GM18511 (cell line): ENCODE data around the gene TNFRSF21.
"Not testable (repeated sequence)": the region's sequence is repeated elsewhere in the genome, so short reads cannot be mapped to it uniquely, and the experiment has no call there.

Experiments used
- ATAC-seq: cut with Tn5 transposase; IDR thresholded peaks from one replicate; pipeline ENCODE4 v1.9.1; 2021; ENCODE audit warnings: mild to moderate bottlenecking, moderate library complexity; ENCODE audit not compliant: unreplicated experiment

The TNFRSF21 gene, protein sequence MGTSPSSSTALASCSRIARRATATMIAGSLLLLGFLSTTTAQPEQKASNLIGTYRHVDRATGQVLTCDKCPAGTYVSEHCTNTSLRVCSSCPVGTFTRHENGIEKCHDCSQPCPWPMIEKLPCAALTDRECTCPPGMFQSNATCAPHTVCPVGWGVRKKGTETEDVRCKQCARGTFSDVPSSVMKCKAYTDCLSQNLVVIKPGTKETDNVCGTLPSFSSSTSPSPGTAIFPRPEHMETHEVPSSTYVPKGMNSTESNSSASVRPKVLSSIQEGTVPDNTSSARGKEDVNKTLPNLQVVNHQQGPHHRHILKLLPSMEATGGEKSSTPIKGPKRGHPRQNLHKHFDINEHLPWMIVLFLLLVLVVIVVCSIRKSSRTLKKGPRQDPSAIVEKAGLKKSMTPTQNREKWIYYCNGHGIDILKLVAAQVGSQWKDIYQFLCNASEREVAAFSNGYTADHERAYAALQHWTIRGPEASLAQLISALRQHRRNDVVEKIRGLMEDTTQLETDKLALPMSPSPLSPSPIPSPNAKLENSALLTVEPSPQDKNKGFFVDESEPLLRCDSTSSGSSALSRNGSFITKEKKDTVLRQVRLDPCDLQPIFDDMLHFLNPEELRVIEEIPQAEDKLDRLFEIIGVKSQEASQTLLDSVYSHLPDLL

DNA sequence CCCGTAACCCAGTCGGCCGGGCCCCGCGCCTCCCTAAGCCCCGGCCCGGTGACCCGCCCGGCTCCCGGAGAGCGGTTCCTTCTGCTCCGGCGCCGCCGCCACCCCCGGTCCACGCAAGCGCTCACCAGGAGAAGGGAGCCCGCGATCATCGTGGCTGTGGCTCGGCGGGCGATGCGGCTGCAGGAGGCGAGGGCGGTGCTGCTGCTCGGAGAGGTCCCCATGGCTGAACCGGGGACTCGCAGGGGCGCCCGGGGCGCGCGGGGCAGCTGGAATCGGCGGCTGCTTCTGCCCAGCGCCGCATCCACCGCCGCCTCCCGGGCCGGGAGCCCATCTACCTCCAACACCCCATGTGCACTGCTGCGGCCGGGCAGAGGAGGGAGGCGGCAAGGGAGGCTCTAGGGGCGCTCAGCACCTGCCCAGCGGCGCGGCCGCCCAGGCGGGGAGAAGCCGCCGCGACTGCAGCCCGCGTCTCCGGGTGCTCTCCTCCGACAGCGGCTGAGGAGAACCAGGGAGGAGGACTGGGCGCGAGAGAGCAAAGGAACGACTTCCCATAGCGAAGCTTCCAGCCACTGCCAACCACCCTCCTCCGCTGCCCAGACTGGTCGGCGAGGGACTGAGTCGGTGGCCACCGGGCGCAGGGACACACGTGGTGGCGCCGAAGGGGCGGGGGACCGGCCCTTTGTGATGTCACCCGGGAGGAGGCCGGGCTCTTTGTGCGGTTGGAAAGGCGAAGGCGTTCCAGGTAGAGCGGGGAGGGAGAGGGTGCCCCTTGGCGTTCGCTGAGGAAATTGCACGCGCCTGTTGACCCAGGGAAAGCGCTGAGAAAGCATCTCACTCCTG, at the start of gene TNFRSF21:
Gene TNFRSF21 (minus strand): TSS at position 615 of the 840 bp plus-strand sequence. CDS start 394 bp downstream, at position 221.
- ATAC-seq, result peak; percentile 98

DNA sequence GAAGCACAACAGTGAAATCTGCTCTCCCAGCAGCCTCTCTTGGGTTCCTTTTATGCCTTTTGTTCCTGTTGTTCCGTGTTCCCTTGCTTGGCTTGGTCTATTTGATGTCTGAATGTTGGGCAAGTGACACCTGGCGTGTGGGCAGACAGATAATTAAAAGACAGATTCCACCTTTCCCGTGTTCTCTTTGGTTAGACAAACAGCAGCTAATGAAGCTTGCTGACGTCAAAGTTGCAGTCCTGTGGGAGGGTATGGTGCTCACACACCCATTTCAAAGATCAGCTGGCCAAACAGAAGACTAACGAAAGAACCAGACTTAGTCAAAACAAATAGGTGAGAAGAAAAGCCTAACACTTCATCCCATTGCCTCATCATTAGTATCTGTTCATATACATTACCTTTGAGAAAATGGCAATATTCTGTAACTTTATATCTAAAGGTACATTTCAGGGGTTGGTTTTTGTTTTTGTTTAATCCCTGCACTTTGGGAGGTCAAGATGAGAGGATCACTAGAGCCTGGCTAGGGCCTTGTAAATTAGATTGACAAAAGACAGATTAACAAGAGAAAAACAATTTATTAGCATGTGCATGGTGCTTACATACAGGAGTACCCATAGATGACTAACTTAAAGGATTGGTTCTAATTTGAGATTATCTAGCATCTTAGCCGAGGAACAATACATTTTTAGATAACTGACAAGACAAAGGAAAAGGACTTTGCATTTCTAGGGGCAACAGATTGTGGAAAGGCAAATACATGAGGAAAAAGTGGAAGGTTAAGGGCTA, 48.9 kb upstream of the TNFRSF21 start:
- peak; percentile 33 for ATAC-seq

DNA sequence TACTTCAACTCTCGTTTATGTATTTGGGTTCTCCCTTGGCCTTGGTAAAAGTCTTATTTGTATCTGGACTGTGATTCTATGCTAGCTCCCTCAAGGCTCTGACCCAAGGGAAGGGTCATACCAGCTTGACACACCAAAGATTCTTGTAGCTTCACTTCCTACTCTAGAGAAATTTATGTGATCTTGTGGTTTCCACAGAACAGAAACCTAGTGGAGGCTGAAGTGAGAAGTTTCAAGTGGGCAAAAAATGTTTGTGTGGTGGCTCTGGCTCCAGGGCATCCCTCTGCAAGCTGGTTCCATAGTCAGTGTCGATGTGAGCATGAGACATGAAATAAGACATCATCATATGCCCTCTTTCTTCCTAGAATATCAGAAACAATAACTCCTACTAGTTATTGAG, 48.1 kb upstream of the TNFRSF21 start:
- peak; percentile 79 for ATAC-seq

DNA sequence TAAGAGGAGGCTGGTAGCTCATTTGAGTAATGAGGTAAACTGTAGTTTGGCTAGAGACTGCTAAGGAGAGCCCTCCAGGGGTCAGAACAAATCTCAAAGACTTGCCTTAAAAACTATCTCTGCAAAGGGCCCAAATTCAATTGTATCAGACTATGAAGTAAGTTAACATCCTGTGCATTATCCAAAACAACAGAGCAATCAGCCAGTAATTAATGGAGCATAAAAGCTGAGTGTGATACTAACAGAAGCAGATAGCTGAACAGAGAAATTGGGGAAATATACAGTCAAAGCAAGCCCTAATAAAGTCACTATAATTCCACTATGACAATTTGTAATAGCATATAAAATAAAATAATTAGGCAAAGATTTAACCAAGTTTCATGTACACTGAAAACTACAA, 45.8 kb upstream of the TNFRSF21 start:
- no peak for ATAC-seq

DNA sequence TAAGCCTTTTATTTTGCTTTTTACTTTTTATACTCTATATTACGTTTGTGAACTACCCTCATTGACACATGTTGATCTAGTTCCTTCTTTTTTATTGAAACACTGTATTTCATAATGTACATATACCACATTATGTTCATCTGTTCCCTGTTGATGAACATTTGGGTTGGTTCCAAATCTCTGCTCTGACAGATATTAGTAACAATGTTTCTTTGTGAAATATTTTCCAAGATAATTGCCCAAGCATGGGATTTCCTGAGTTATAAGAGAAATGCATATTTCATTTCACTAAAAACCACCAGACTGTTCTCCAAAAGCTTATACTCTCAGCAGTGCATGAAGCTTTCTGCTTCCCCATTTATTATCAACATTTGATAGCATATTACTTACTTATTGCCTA, 44.2 kb upstream of the TNFRSF21 start:
- no peak for ATAC-seq

DNA sequence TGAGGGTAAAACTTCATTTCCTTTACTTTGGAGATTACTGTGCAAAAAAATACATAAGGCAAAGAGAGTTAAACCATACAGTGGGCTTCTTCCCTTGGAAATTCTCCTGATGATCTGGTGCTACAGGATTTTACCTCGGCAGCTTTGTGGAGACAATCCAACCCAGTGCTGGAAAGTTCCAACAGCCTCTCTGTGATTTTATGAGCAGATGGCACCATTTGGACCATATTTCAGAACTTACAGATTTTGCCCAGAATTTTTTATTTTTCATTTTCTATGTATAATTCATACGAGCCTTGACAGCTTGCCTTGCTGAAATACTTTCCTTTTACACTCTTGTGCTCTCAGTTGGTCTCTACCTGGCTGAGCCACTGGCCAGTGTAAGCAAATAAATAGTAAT, 43.3 kb upstream of the TNFRSF21 start:
- no peak for ATAC-seq

DNA sequence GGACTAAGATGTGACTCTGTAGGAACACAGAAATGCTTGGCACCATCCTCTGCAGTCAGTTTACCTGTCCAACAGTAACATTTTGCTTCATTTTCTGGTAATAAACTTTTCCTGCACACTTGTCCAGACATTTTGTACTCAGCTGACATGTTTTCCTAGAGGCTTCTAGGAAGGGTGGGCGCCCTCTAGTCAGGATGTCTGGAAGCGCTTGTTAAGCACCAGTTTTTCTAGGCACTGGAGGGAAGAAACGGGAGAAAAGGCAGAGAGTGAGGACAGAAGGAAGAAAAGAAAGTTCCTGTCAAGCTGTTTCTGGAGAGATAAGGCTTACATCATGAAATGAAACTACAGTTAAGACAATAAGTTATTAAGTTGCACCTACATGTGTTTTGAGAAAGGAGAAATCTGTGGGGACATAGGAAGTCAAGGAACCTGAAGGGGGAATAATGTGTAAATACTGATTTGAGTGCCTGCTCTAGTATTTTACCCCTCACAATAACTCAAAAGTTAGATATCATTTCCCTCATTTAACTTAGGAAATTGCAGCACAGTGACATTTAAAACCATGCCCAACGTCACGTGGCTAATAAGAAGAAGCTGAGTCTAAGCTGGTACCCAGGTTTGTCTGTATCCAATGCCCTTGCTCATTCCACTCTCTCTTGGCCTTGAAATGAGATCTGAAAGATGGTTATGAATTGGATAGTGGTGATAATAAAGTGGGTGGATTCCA, 42.7 kb upstream of the TNFRSF21 start:
- no peak for ATAC-seq

DNA sequence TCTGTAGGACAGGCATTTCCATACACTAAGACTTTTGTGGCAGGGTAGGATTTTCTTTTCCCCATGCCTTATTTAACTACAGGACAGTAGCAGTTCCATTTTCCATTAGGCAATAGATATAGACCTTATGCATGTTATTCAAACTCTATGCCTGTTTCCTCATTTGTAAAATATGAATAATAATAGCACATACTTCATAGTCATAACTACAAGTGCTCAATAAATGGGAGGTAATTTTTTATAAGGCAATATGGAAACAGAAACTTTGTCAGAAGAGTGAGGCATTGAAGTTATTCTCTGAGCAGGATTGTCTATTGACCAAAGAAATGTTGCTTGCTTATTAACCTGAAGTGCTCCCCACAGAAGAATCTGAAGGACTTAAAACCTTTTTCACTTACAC, 41.9 kb upstream of the TNFRSF21 start:
- ATAC-seq, result no peak

DNA sequence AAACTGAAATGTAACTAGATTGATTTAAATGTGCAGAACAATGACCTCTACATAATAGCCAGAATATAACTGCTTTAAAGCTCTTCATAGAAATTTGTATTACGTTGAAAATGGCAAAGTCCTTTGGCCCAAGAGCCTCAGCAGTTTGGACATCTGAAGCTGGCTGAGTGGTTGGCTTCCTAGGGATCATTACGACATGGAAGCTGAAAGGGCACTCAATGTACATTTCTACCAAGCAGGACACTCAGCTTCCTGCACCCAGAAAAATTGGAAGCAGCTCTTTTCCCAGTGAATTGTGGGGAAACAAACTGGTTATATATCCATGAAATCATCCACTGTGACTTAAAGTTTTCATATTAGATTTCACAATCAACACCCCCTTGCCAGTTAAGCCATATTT, 40.2 kb upstream of the TNFRSF21 start:
- no peak for ATAC-seq

DNA sequence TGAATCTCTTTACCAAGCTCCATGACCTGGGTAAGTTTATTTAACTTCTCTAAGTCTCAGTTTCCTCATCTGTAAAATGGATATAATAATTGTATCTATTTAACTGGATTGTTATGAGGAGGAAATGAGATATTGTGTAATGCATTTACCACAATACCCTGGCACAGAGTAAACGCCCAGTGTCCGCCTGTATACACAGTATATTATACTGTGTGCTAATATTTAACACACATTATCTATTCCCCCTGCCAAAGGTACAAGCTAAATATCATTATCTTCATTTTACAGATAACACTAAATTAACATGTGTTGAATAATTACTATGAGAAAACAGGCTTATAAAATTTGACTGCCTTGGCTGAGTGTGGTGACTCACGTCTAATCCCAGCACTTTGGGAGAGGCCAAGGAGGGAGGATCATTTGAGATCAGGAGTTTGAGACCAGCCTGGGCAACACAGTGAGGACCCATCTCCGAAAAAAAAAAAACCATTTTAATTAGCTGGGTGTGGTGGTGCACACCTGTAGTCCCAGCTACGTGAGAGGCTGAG, 38.7 kb upstream of the TNFRSF21 start:
- no peak for ATAC-seq

DNA sequence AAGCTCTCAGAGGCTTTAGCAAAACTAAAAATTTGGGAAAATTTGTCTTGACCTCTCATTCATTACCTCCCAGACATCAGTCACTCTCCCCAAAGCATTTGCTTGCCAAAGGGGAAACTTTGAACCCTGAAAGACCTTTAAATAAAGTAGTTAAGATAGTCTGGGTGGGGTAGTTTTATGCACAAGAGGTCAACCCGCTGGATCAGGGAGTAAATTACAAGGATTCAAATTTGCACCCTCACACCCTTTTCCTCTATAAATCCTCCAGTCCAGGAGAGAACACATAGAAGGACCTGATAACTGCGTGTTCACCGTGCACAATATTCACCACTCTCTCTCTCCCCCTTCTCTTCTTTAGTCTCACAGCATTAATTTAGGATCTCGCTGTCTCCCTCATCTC, 36.1 kb upstream of the TNFRSF21 start:
- ATAC-seq, result no peak

DNA sequence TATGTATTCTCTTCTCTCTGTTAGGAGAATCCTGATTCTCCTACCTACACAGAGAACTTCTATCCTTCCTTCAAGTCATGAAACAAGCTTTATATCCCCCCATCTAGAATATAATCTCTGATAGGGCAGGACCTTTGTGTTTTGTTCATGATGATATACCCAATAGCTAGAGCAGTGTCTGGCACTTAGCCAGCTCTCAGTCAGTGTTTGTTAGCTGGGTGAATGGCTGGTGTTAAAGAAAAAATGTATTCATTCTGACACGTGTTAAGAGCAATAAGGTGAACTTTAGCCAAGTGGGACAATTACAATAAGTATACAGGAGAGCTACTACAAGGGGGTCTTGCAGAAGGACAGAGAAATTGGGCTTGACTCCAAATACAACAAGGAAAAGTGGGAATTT, 34.3 kb upstream of the TNFRSF21 start:
- ATAC-seq, result no peak

DNA sequence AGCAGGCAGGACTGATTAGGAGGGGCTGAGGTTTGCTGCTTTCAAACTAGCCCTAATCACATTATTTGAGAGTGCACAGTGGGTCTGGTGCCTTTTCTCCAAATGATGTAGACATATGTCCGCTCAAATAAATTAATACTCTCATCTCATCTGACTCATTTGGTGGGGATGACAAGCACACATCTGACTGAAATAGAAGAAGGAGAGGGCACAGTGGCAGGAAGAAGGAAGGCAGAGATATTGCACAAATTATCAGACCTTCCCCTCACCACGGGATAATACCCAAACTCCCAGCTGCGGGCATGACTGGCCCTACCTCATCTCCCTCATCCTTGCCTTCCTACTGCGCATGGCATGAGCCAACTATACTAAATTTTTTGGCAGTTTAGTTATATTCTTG, 33.9 kb upstream of the TNFRSF21 start:
- ATAC-seq, result no peak

DNA sequence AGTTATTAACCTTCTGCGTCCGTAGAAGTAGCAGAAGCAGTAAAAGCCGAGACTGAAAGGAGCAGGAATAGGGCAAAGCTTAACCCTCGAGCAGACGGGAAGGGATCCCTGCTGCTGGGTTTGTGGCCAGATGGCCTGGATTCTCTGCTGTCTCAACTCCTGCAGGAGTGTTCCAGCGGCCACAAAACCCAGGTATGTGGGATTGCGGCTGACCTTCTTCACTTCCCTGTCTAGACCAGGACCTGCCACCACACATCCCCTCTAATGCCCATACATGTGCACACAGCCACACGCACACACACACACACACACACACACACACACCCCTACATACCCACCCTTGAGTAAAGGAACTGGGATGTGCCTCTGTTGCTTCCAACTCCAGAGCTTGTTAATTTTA, 33.1 kb upstream of the TNFRSF21 start:
- ATAC-seq, result no peak

DNA sequence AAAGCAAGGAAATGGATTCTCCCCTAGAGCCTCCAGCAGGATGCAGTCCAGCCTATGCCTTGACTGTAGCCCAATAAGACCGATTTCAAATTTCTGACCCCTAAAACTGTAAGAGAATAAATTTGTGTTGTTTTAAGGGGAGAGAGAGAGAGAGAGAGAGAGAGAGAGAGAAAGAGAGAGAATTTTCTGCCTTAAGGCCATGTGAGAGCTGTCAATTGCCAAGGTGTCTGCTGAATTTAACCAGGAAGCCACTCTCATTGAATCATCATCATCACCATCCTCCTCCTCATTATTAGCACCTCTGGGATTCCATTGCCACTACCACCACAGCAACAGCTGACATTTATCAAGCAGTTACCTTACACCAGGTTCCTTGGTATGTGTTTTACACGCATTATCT, 27.8 kb upstream of the TNFRSF21 start:
- ATAC-seq, result no peak

DNA sequence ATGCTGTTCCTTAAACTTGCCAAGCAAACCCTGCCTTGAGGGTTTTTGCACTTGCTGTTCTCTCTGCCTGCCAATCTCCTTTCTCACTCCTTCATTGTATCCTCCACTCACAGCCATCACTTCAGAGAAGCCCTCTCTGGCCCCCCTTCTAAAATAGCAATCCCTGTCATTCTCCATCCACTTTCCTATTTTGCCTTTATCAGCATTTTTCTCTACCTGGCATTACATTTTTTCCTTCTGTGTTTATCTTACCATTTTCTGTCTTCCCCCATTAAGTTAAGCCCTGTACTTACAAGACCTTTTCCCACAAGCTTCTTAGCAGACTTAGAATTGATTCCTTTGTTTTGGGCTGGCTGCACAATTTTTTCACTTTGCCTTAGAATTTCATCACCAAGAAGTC, 26.6 kb upstream of the TNFRSF21 start:
- ATAC-seq, result no peak

DNA sequence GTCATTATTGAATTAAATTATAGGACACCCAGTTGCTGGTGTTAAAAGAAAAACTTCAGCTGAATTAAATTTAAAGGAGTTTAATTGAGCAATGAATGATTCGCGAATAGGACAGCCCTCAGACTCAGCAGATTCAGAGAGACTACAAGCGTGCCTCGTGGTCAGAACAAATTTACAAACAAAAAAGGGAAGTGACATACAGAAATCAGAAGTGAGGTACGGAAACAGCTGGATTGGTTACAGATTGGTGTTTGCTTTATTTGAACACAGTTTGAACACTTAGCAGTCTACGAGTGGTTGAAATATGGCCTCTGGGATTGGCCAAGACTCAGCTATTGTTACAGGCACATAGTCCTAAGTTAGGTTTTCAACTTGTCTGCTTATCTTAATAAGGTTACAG, 25.8 kb upstream of the TNFRSF21 start:
- peak; percentile 99 for ATAC-seq

DNA sequence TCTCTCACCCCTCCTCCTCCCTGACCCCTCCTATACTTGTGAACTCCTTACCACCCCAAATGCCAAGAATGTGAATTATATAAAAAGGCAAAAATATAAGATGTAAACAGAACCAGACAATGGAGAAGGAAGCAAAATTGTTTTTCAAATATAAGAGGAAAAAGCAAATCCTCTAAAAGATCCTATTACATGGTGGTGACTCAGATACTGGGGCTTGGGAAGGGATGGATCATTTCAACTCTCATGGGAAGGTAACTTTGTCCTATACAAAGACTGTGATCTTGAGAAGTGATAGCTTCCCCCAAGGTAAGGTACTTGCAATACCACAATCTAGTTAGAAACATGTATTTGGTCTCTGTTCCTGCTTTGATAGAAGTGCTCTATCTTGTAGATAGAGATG, 24.6 kb upstream of the TNFRSF21 start:
- no peak for ATAC-seq

DNA sequence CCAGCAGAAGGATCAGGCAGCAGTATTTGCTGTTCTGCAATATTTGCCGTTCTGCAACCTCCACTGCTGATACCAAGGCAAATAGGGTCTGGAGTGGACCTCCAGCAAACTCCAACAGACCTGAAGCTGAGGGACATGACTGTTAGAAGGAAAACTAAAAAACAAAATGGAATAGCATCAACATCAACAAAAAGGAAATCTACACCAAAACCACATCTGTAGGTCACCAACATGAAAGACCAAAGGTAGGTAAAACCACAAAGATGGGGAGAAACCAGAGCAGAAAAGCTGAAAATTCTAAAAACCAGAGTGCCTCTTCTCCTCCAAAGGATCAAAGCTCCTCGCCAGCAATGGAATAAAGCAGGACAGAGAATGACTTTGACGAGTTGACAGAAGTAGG, 18.9 kb upstream of the TNFRSF21 start:
- not testable (repeated sequence) for ATAC-seq

DNA sequence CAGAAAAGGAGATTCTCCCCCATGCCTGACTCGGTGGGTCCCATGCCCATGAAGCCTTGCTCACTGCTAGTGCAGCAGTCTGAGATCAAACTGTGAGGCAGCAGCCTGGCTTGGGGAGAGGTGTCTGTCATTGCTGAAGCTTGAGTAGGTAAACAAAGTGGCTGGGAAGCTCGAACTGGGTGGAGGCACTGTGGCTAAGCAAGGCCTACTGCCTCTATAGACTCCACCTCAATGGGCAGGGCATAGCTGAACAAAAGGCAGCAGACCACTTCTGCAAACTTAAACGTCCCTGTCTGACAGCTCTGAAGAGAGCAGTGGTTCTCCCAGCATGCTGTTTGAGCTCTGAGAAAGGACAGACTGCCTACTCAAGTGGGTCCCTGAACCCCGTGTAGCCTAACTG, 18.4 kb upstream of the TNFRSF21 start:
- ATAC-seq, result not testable (repeated sequence)
